ENCODE results near the gene GPX3.

The GPX3 gene

GRCh38 chr5:151053796-151054462, 33.5 kb downstream of the GPX3 start:
- Histone ChIP-seq H3K27ac (ENCODE audit: low read length) (no peak overlapping the region), H3K27me3 (ENCODE audit: control insufficient read depth, insufficient read depth, low read length) (no peaks in the 10 kb centered on the region), H3K4me3 (ENCODE audit: low read length) (no peak overlapping the region), H3K9me3 (ENCODE audit: control insufficient read depth, low read depth, low read length) (no peaks in the 10 kb centered on the region), H3K36me3 (ENCODE audit: control insufficient read depth, low read depth, low read length) (peaks cover 10% of the 10 kb centered on the region), H3K9ac (ENCODE audit: low read length) (no peak overlapping the region), H3K4me1 (ENCODE audit: control insufficient read depth, low read depth, low read length) (no peaks in the 10 kb centered on the region)

- no peak overlapping the region for H3K4me3 ChIP-seq (ENCODE audit: low read length)
- H3K27me3 ChIP-seq (ENCODE audit: control insufficient read depth, insufficient read depth, low read length), result no peaks in the 10 kb centered on the region
- peaks cover 9% of the 10 kb centered on the region for H3K36me3 ChIP-seq (ENCODE audit: control insufficient read depth, low read depth, low read length)
- no peaks in the 10 kb centered on the region for H3K9me3 ChIP-seq (ENCODE audit: control insufficient read depth, low read depth, low read length)
- H3K9ac ChIP-seq (ENCODE audit: low read length), result no peak overlapping the region
- no peak overlapping the region for H3K27ac ChIP-seq (ENCODE audit: low read length)
- no peaks in the 10 kb centered on the region for H3K4me1 ChIP-seq (ENCODE audit: control insufficient read depth, low read depth, low read length)
Observed at GRCh38 chr5:151054709-151055108, 34.3 kb downstream of the GPX3 start.

- no peaks in the 10 kb centered on the region for H3K27me3 ChIP-seq (ENCODE audit: control insufficient read depth, insufficient read depth, low read length)
- peaks cover 9% of the 10 kb centered on the region for H3K36me3 ChIP-seq (ENCODE audit: control insufficient read depth, low read depth, low read length)
- H3K9ac ChIP-seq (ENCODE audit: low read length), result no peak overlapping the region
- no peak overlapping the region for H3K27ac ChIP-seq (ENCODE audit: low read length)
- H3K9me3 ChIP-seq (ENCODE audit: control insufficient read depth, low read depth, low read length), result no peaks in the 10 kb centered on the region
- no peaks in the 10 kb centered on the region for H3K4me1 ChIP-seq (ENCODE audit: control insufficient read depth, low read depth, low read length)
- no peak overlapping the region for H3K4me3 ChIP-seq (ENCODE audit: low read length)
Observed at GRCh38 chr5:151055336-151055735, 34.9 kb downstream of the GPX3 start.

GRCh38 chr5:151056379-151057325, 36.3 kb downstream of the GPX3 start:
- Histone ChIP-seq H3K4me1 (ENCODE audit: control insufficient read depth, low read depth, low read length) (no peaks in the 10 kb centered on the region), H3K9me3 (ENCODE audit: control insufficient read depth, low read depth, low read length) (no peaks in the 10 kb centered on the region), H3K4me3 (ENCODE audit: low read length) (no peak overlapping the region), H3K27me3 (ENCODE audit: control insufficient read depth, insufficient read depth, low read length) (no peaks in the 10 kb centered on the region), H3K27ac (ENCODE audit: low read length) (no peak overlapping the region), H3K36me3 (ENCODE audit: control insufficient read depth, low read depth, low read length) (peaks cover 6% of the 10 kb centered on the region), H3K9ac (ENCODE audit: low read length) (no peak overlapping the region)

GRCh38 chr5:151058301-151058700, 37.9 kb downstream of the GPX3 start:
- Histone ChIP-seq H3K4me1 (ENCODE audit: control insufficient read depth, low read depth, low read length) (no peaks in the 10 kb centered on the region), H3K27me3 (ENCODE audit: control insufficient read depth, insufficient read depth, low read length) (no peaks in the 10 kb centered on the region), H3K9me3 (ENCODE audit: control insufficient read depth, low read depth, low read length) (no peaks in the 10 kb centered on the region), H3K4me3 (ENCODE audit: low read length) (no peak overlapping the region), H3K36me3 (ENCODE audit: control insufficient read depth, low read depth, low read length) (peaks cover 10% of the 10 kb centered on the region), H3K27ac (ENCODE audit: low read length) (no peak overlapping the region), H3K9ac (ENCODE audit: low read length) (no peak overlapping the region)

GRCh38 chr5:151058891-151059489, 38.6 kb downstream of the GPX3 start:
- Histone ChIP-seq H3K4me3 (ENCODE audit: low read length) (no peak overlapping the region), H3K9ac (ENCODE audit: low read length) (no peak overlapping the region), H3K4me1 (ENCODE audit: control insufficient read depth, low read depth, low read length) (no peaks in the 10 kb centered on the region), H3K27ac (ENCODE audit: low read length) (no peak overlapping the region), H3K27me3 (ENCODE audit: control insufficient read depth, insufficient read depth, low read length) (no peaks in the 10 kb centered on the region), H3K9me3 (ENCODE audit: control insufficient read depth, low read depth, low read length) (no peaks in the 10 kb centered on the region), H3K36me3 (ENCODE audit: control insufficient read depth, low read depth, low read length) (peaks cover 10% of the 10 kb centered on the region)

GRCh38 chr5:151060742-151061141, 40.4 kb downstream of the GPX3 start:
- Histone ChIP-seq H3K27ac (ENCODE audit: low read length) (no peak overlapping the region), H3K9ac (ENCODE audit: low read length) (no peak overlapping the region), H3K27me3 (ENCODE audit: control insufficient read depth, insufficient read depth, low read length) (no peaks in the 10 kb centered on the region), H3K36me3 (ENCODE audit: control insufficient read depth, low read depth, low read length) (peaks cover 10% of the 10 kb centered on the region), H3K9me3 (ENCODE audit: control insufficient read depth, low read depth, low read length) (no peaks in the 10 kb centered on the region), H3K4me1 (ENCODE audit: control insufficient read depth, low read depth, low read length) (no peaks in the 10 kb centered on the region), H3K4me3 (ENCODE audit: low read length) (no peak overlapping the region)

GRCh38 chr5:151062405-151063141, 42.2 kb downstream of the GPX3 start:
- Histone ChIP-seq H3K4me3 (ENCODE audit: low read length) (no peak overlapping the region), H3K36me3 (ENCODE audit: control insufficient read depth, low read depth, low read length) (peaks cover 10% of the 10 kb centered on the region), H3K4me1 (ENCODE audit: control insufficient read depth, low read depth, low read length) (no peaks in the 10 kb centered on the region), H3K27ac (ENCODE audit: low read length) (no peak overlapping the region), H3K9me3 (ENCODE audit: control insufficient read depth, low read depth, low read length) (no peaks in the 10 kb centered on the region), H3K27me3 (ENCODE audit: control insufficient read depth, insufficient read depth, low read length) (no peaks in the 10 kb centered on the region), H3K9ac (ENCODE audit: low read length) (no peak overlapping the region)

GRCh38 chr5:151063142-151063989, 43.0 kb downstream of the GPX3 start:
- Histone ChIP-seq H3K27me3 (ENCODE audit: control insufficient read depth, insufficient read depth, low read length) (no peaks in the 10 kb centered on the region), H3K9me3 (ENCODE audit: control insufficient read depth, low read depth, low read length) (no peaks in the 10 kb centered on the region), H3K9ac (ENCODE audit: low read length) (no peak overlapping the region), H3K27ac (ENCODE audit: low read length) (no peak overlapping the region), H3K36me3 (ENCODE audit: control insufficient read depth, low read depth, low read length) (peaks cover 10% of the 10 kb centered on the region), H3K4me3 (ENCODE audit: low read length) (no peak overlapping the region), H3K4me1 (ENCODE audit: control insufficient read depth, low read depth, low read length) (no peaks in the 10 kb centered on the region)

- H3K4me3 ChIP-seq (ENCODE audit: low read length), result no peak overlapping the region
- H3K27me3 ChIP-seq (ENCODE audit: control insufficient read depth, insufficient read depth, low read length), result no peaks in the 10 kb centered on the region
- no peak overlapping the region for H3K27ac ChIP-seq (ENCODE audit: low read length)
- H3K4me1 ChIP-seq (ENCODE audit: control insufficient read depth, low read depth, low read length), result no peaks in the 10 kb centered on the region
- no peaks in the 10 kb centered on the region for H3K9me3 ChIP-seq (ENCODE audit: control insufficient read depth, low read depth, low read length)
- no peak overlapping the region for H3K9ac ChIP-seq (ENCODE audit: low read length)
- peaks cover 5% of the 10 kb centered on the region for H3K36me3 ChIP-seq (ENCODE audit: control insufficient read depth, low read depth, low read length)
Observed at GRCh38 chr5:151064916-151065499, 44.6 kb downstream of the GPX3 start.

Measured in iPS-18a (cell line).